CD4-positive, alpha-beta T cell (primary cell): Measurements from ENCODE around the gene CD82. TPM values are rescaled to one million over a fixed set of nuclear protein-coding genes. Genes with fewer than 3 reads are reported as not detected.

ENCODE experiments used
- ATAC-seq: fragments of 200-7000 bp; cut with Tn5 transposase; one replicate; pipeline ENCODE4 v1.10.0; 2022; ENCODE audit warnings: mild to moderate bottlenecking; ENCODE audit not compliant: poor library complexity
- CTCF ChIA-PET: fragments of 350-600 bp; sonication (Branson Sonifier 250); formaldehyde crosslinking; loops from one replicate; lab custom pipeline; 2021; ENCODE audit warnings: antibody characterized with exemption, inconsistent platforms; lab: Charles Lee
- POLR2A ChIA-PET: fragments of 350-600 bp; sonication (Branson Sonifier 250); formaldehyde crosslinking; loops from one replicate; lab custom pipeline; 2021; ENCODE audit warnings: antibody characterized with exemption, inconsistent platforms; lab: Charles Lee
- DNase-seq, 14 experiments: peaks; one replicate each; pipeline ENCODE4 v3.0.0-alpha.2; 2013 to 2020; ENCODE audit warnings: mixed read lengths in 2 of 14
- H3K27ac ChIP-seq, 2 donors: one replicate each; pipeline versions ENCODE4 v1.5.1 to v1.7.0; 2013; ENCODE audit warnings: low read length in 2 of 2, low read depth in 1 of 2, mild to moderate bottlenecking in 1 of 2
- H3K27me3 ChIP-seq, 2 experiments: 1 replicate in 1 of 2; 2 replicates in 1 of 2; pipeline versions ENCODE4 v1.6.1 to v1.7.0; 2013; ENCODE audit warnings: low read length in 2 of 2, control low read depth in 1 of 2, mild to moderate bottlenecking in 1 of 2, moderate library complexity in 1 of 2; ENCODE audit not compliant: insufficient read depth in 2 of 2, control insufficient read depth in 1 of 2
- H3K36me3 ChIP-seq: one replicate; pipeline ENCODE4 v1.6.1; 2013; ENCODE audit warnings: low read length, control low read depth; ENCODE audit not compliant: insufficient read depth
- H3K4me1 ChIP-seq: one replicate; pipeline ENCODE4 v1.6.1; 2013; ENCODE audit warnings: low read length, control low read depth; ENCODE audit not compliant: insufficient read depth
- H3K4me3 ChIP-seq: one replicate; pipeline ENCODE4 v1.5.1; 2013; ENCODE audit warnings: mild to moderate bottlenecking, low read length, moderate library complexity
- H3K9me3 ChIP-seq, 2 experiments: 1 replicate in 1 of 2; 2 replicates in 1 of 2; pipeline versions ENCODE4 v1.6.1 to v1.7.0; 2013; ENCODE audit warnings: low read length in 2 of 2, mild to moderate bottlenecking in 2 of 2, control low read depth in 1 of 2, moderate library complexity in 1 of 2; ENCODE audit not compliant: control insufficient read depth in 1 of 2, insufficient read depth in 1 of 2
- H3K27ac Mint-ChIP-seq: one replicate; pipeline ENCODE4 v1.8.0; 2020; ENCODE audit warnings: mixed read lengths
- H3K27me3 Mint-ChIP-seq: one replicate; pipeline ENCODE4 v1.8.0; 2021; ENCODE audit warnings: mixed read lengths
- H3K36me3 Mint-ChIP-seq: one replicate; pipeline ENCODE4 v1.8.0; 2021; ENCODE audit warnings: low read depth, mixed read lengths
- H3K4me1 Mint-ChIP-seq: one replicate; pipeline ENCODE4 v1.8.0; 2021; ENCODE audit warnings: low read depth, mixed read lengths
- H3K4me3 Mint-ChIP-seq: one replicate; pipeline ENCODE4 v1.8.0; 2020; ENCODE audit warnings: mild to moderate bottlenecking, mixed read lengths
- H3K9me3 Mint-ChIP-seq: one replicate; pipeline ENCODE4 v1.8.0; 2020; ENCODE audit warnings: mixed read lengths
- CTCF ChIP-seq: fragments of 200-600 bp; IDR thresholded peaks from one replicate; pipeline ENCODE4 v1.8.0; 2022; ENCODE audit warnings: antibody characterized with exemption, mild to moderate bottlenecking
- intact Hi-C, 2 experiments: fragments of 100-400 bp; cut with DNase I in 1 of 2; cut with micrococcal nuclease in 1 of 2; formaldehyde crosslinking; loops; one replicate each; pipeline versions ENCODE4 v1.15.1 to v1.9.0; 2023 to 2025; cut with DNase I, micrococcal nuclease
- total RNA-seq, 174 experiments: library from RNA in 2 of 174; stranded (reverse) in 2 of 174; gene quantifications; one replicate each; pipeline ENCODE4 v1.2.3 and lab custom pipeline; 2021 to 2026

CD82 gene
- total RNA-seq, 2 experiments from 2014 or later = 33.8 to 37.3 TPM

DNA sequence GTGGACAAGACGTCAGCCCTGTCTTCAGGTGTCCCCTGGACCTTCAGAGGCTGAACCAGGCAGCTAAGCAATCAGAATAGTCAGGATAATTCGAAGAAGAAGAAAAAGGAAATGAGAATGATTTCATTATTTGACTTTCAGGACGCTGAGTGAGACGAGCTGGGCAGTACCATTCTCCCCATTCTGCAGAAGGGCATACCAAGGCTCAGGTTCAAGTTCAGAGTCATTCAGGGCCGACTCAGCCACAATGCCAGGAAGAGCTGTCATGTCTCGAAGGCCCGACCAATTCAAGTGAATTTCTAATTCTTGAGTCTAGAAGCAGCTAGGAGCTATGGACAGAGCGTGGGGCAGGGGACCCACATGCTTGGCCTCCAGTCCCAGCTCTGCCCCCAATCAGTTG is 33.8 kb upstream of the CD82 start:
- Mint-ChIP-seq H3K36me3 (no peaks in the 10 kb centered on the region), H3K4me3 (no peak overlapping the region), H3K4me1 (no peaks in the 10 kb centered on the region), H3K9me3 (no peaks in the 10 kb centered on the region), H3K27ac (no peak overlapping the region), H3K27me3 (no peaks in the 10 kb centered on the region)
- no peaks in the 10 kb centered on the region for H3K9me3 ChIP-seq
- H3K27ac ChIP-seq = no peak overlapping the region
- intact Hi-C loops = no loop called here
- peaks cover 0 to 2% of the 10 kb centered on the region in 2 experiments for H3K27me3 ChIP-seq
- DNase-seq (no peak), ATAC-seq (no peak)
- H3K4me3 ChIP-seq = no peak overlapping the region
- CTCF ChIA-PET = no interaction called here
- no peaks in the 10 kb centered on the region for H3K36me3 ChIP-seq
- TF ChIP-seq CTCF = no peak
- POLR2A ChIA-PET = no interaction called here
- peaks cover 9% of the 10 kb centered on the region for H3K4me1 ChIP-seq

DNA sequence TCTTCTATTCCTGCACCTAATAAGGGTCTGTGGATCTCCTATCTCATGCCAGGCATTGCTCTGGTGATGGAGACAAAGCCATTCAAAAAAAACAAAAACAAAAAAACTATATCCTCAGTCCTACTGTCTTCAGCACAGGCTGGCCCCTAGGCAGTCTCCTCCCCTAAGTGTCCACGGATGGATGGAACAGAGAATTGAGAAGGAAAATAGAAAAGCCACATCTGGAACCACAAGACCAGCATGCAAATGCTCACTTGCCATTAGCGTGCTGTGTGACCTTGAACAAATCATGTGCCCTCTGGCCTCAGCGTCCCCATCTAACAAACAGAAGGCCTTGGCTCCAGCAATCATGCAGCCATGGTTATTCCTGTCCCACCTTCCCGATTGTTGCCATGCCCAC is 32.7 kb upstream of the CD82 start:
- no peaks in the 10 kb centered on the region for H3K27me3 Mint-ChIP-seq
- H3K36me3 ChIP-seq = no peaks in the 10 kb centered on the region
- ATAC-seq (no peak), DNase-seq (no peak)
- no peaks in the 10 kb centered on the region for H3K4me1 Mint-ChIP-seq
- no peak overlapping the region for H3K27ac ChIP-seq
- CTCF ChIA-PET = no interaction called here
- H3K9me3 ChIP-seq = no peaks in the 10 kb centered on the region
- no peaks in the 10 kb centered on the region for H3K9me3 Mint-ChIP-seq
- no peaks in the 10 kb centered on the region for H3K36me3 Mint-ChIP-seq
- peaks cover 9% of the 10 kb centered on the region for H3K4me1 ChIP-seq
- H3K27ac Mint-ChIP-seq = no peak overlapping the region
- intact Hi-C loops = no loop called here
- POLR2A ChIA-PET = no interaction called here
- H3K27me3 ChIP-seq = peaks cover 0 to 2% of the 10 kb centered on the region in 2 experiments
- no peak overlapping the region for H3K4me3 Mint-ChIP-seq
- no peak for TF ChIP-seq CTCF
- no peak overlapping the region for H3K4me3 ChIP-seq

GRCh38 chr11:44533921-44534711 is 31.3 kb upstream of the CD82 start:
- intact Hi-C loops = no loop called here
- no peaks in the 10 kb centered on the region for H3K36me3 ChIP-seq
- ATAC-seq = no peak

More at GRCh38 chr11:44533921-44534711, 31.3 kb upstream of the CD82 start:
- H3K9me3 Mint-ChIP-seq = no peaks in the 10 kb centered on the region
- Histone ChIP-seq H3K27ac (no peak overlapping the region), H3K9me3 (no peaks in the 10 kb centered on the region), H3K4me3 (no peak overlapping the region), H3K27me3 (peaks cover 0 to 2% of the 10 kb centered on the region in 2 experiments), H3K4me1 (peaks cover 14% of the 10 kb centered on the region)
- POLR2A ChIA-PET = no interaction called here
- no peaks in the 10 kb centered on the region for H3K27me3 Mint-ChIP-seq
- H3K4me1 Mint-ChIP-seq = no peaks in the 10 kb centered on the region
- CTCF ChIA-PET = interaction anchor here (0.6 kb wide), 1 partner anchor 552 kb away, joined by 5 read pairs; no protein-coding TSS in a partner anchor
- no peak overlapping the region for H3K27ac Mint-ChIP-seq
- no peak overlapping the region for H3K4me3 Mint-ChIP-seq
- TF ChIP-seq CTCF = no peak
- no peak for DNase-seq
- no peaks in the 10 kb centered on the region for H3K36me3 Mint-ChIP-seq
